ENCODE results near the gene ACOX2. TPM values are rescaled to one million over a fixed set of nuclear protein-coding genes. Genes with fewer than 3 reads are reported as not detected.
A peak's percentile ranks its signal among the peaks of the same experiment; 100 is the strongest.

ACOX2 gene
- total RNA-seq, 4 donors from 2014 or later: 5.7 to 12.2 (median 8.5) TPM

DNA sequence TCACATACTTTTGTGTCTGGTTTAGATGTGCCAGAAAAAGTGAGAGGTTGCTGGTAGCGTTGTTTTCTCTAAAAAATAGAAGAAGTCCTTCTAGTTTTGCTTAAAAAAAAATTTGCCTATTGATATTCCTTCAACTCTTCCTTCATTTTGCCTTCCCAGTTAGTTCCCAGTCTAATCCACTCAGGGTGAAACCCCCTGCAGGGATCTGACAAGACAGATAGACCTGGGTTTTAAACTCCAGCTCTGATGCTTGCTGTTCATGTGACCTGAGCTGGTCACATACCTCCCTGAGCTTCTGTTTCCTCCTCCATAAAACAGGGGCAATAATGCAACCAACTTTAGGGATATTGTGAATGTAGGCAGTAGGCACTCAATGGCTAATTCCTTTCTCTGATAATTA lies 63.7 kb downstream of the ACOX2 start:
- H3K36me3 ChIP-seq: no peaks in the 10 kb centered on the region
- TF ChIP-seq EP300 (IDR thresholded peaks at IDR 0.05) (no peak), POLR2A (IDR thresholded peaks at IDR 0.05) (no peak), POLR2AphosphoS5 (IDR thresholded peaks at IDR 0.05) (no peak)
- TF ChIP-seq, protein P1, sequence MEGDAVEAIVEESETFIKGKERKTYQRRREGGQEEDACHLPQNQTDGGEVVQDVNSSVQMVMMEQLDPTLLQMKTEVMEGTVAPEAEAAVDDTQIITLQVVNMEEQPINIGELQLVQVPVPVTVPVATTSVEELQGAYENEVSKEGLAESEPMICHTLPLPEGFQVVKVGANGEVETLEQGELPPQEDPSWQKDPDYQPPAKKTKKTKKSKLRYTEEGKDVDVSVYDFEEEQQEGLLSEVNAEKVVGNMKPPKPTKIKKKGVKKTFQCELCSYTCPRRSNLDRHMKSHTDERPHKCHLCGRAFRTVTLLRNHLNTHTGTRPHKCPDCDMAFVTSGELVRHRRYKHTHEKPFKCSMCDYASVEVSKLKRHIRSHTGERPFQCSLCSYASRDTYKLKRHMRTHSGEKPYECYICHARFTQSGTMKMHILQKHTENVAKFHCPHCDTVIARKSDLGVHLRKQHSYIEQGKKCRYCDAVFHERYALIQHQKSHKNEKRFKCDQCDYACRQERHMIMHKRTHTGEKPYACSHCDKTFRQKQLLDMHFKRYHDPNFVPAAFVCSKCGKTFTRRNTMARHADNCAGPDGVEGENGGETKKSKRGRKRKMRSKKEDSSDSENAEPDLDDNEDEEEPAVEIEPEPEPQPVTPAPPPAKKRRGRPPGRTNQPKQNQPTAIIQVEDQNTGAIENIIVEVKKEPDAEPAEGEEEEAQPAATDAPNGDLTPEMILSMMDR (IDR thresholded peaks at IDR 0.05): no peak
- no peaks in the 10 kb centered on the region for H3K27me3 ChIP-seq
- H3K27ac ChIP-seq: no peak overlapping the region
- WGBS: 93% methylated on average over 1 of the region's 1 CpG
- no peaks in the 10 kb centered on the region for H3K9me3 ChIP-seq
- no peak for DNase-seq (ENCODE audit: low spot score in 2 of 2)
- peaks cover 19% of the 10 kb centered on the region for H3K4me1 ChIP-seq
- H3K4me3 ChIP-seq: no peak overlapping the region

DNA sequence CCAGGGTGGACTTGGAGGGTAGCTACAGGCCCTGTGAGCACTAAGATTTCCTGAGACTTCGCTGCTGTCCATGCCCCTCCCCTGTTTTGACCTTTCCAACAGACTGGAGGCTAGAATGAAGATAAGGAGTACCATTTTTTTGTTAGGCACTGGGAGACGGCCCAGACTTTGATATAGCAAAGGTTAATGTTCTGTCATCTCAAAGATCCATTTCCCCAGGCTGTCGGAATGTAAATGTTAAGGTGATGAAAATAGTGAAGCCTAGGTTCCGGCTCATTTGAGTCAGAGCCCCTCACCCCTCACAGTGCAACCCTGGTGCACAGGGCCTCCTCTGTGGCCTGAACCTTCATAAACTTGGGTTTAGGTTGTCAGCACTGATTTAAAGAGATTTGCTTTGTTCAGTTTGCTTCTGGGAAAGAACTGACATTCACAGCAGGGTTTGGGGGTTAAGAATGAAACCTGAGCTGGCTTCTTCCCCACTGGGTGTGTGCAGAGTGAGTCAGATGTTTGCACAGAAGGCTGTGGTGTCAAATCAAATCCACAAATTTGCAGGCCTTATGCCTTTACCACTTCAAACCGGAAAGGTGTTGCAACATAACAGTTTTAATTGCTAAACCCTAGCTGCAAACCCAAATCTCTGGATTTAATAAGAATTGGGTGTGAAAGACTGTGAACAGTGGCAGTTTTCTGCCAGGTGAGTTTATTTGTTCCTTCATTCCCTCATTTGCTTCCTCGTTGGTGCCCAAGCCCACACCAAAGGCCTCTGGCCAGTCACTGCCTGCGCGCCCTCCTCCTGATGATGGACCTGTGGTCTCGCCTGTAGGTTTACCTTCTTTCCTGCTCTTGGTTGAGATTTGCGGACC lies 65.7 kb downstream of the ACOX2 start:
- no peak for DNase-seq (ENCODE audit: low spot score in 2 of 2)
- Histone ChIP-seq H3K4me1 (peaks cover 19% of the 10 kb centered on the region), H3K27me3 (no peaks in the 10 kb centered on the region), H3K36me3 (no peaks in the 10 kb centered on the region), H3K4me3 (no peak overlapping the region), H3K9me3 (no peaks in the 10 kb centered on the region), H3K27ac (peak overlapping the region; percentile 70)
- 55% methylated on average over 10 of the region's 10 CpGs for WGBS
- TF ChIP-seq POLR2AphosphoS5 (IDR thresholded peaks at IDR 0.05): no peak
- TF ChIP-seq POLR2A (IDR thresholded peaks at IDR 0.05): no peak
- TF ChIP-seq, protein P1 (IDR thresholded peaks at IDR 0.05): no peak
- no peak for TF ChIP-seq EP300 (IDR thresholded peaks at IDR 0.05)

DNA sequence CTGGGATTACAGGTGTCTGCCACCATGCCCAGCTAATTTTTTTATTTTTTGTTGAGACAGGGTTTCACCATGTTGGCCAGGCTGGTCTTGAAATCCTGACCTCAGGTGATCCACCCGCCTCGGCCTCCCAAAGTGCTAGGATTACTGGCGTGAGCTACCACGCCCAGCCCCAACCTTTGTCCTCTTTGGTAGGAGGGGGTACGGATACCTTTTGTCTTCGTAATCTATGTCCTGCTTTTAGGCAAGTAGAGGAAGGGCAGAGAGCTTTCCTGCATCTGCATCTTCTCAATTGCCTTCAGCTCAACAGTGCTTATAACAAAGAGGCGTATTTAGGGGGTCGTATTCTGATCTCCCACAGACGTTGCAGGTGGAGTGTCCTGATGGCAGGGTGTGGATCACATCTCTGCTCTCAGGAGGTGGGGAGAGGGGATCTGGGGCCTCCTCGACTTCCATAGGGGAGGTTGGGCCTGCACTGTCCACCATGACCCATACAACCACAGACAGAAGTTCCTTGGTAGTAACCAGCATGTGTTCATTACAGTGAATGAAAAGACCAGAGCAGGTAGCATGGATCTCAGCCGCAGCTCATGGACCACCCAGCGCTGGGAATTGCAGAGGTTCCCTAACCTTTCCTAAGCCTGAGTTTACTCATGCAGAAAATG lies 66.5 kb downstream of the ACOX2 start:
- no peaks in the 10 kb centered on the region for H3K36me3 ChIP-seq
- no peak for TF ChIP-seq EP300 (IDR thresholded peaks at IDR 0.05)
- TF ChIP-seq POLR2A (IDR thresholded peaks at IDR 0.05): no peak
- no peak for TF ChIP-seq POLR2AphosphoS5 (IDR thresholded peaks at IDR 0.05)
- TF ChIP-seq, protein P1 (IDR thresholded peaks at IDR 0.05): no peak
- no peak overlapping the region for H3K4me3 ChIP-seq
- H3K9me3 ChIP-seq: no peaks in the 10 kb centered on the region
- peak overlapping the region; percentile 70 for H3K27ac ChIP-seq
- no peak for DNase-seq (ENCODE audit: low spot score in 2 of 2)
- H3K4me1 ChIP-seq: peaks cover 19% of the 10 kb centered on the region
- H3K27me3 ChIP-seq: no peaks in the 10 kb centered on the region
- 94% methylated on average over 12 of the region's 12 CpGs for WGBS

DNA sequence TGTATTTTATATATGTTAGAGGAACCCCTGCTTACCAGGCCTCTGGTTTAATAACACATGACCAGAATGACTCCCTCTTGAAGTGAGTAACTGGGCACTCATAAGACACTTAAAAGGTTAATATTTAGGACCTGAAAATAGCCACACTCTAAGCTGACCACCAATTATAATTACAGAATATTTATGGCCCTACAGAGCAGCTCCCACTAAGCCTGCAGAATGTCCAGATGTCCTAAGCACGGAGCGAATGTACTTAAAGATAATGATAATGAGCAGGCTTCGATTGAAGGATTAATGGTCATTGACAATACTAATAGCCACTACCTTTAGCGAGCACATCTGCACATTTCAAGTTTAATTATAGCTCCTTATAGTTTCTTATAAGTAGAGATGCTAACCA lies 67.9 kb downstream of the ACOX2 start:
- no peak for DNase-seq (ENCODE audit: low spot score in 2 of 2)
- Histone ChIP-seq H3K27me3 (no peaks in the 10 kb centered on the region), H3K4me1 (peaks cover 19% of the 10 kb centered on the region), H3K4me3 (no peak overlapping the region), H3K27ac (no peak overlapping the region), H3K36me3 (no peaks in the 10 kb centered on the region), H3K9me3 (no peaks in the 10 kb centered on the region)
- 91% methylated on average over 4 of the region's 4 CpGs for WGBS
- no peak for TF ChIP-seq POLR2A (IDR thresholded peaks at IDR 0.05)
- TF ChIP-seq, protein P1 (IDR thresholded peaks at IDR 0.05): no peak
- no peak for TF ChIP-seq POLR2AphosphoS5 (IDR thresholded peaks at IDR 0.05)
- TF ChIP-seq EP300 (IDR thresholded peaks at IDR 0.05): no peak

DNA sequence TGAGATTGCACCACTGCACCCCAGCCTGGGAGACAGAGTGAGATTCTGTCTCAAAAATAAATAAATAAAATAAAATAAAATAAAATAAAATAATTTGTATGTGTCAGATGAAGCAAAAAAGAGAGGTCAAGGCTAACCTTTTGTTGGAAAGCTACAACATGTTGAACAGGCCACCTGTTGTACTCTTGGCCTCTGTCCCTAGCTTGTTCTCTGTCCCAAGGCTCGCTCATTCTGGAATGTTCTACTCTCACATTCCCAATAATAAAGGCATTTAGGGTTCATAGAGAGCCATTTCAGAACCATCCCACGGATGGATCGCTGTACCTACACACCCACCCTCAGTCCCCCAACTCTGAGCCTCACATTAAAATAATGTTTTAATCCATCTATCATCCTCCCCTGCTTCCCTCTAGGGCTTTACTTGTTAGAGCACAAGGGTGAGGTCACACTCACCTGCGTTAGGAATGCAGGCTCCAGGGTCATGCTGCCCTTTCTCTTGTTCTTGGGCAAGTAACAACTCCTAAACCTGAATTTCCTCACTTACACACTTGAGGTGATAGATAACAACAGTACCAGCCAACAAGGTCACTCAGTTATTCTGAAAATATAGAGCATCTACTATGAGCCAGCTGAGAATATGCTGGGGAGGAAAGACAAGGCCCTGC lies 70.0 kb downstream of the ACOX2 start:
- TF ChIP-seq, protein P1 (IDR thresholded peaks at IDR 0.05): no peak
- TF ChIP-seq POLR2A (IDR thresholded peaks at IDR 0.05): no peak
- no peak for TF ChIP-seq POLR2AphosphoS5 (IDR thresholded peaks at IDR 0.05)
- no peak for TF ChIP-seq EP300 (IDR thresholded peaks at IDR 0.05)
- no peak for DNase-seq (ENCODE audit: low spot score in 2 of 2)
- 90% methylated on average over 4 of the region's 4 CpGs for WGBS

More for the DNA sequence above, 70.0 kb downstream of the ACOX2 start:
- Histone ChIP-seq H3K27me3 (no peaks in the 10 kb centered on the region), H3K27ac (no peak overlapping the region), H3K36me3 (no peaks in the 10 kb centered on the region), H3K4me3 (no peak overlapping the region), H3K4me1 (peaks cover 28% of the 10 kb centered on the region), H3K9me3 (no peaks in the 10 kb centered on the region)

All from suprapubic skin (tissue), 4 donors.